22Rv1 (cell line): ENCODE data around the gene MIER3.

Experiments used
- CTCF ChIP-seq: fragments of 450-650 bp; IDR thresholded peaks from 2 replicates; pipeline ENCODE4 v1.5.1; 2017; ENCODE audit warnings: mild to moderate bottlenecking
- ZFX ChIP-seq: fragments of 450-650 bp; IDR thresholded peaks from 2 replicates; pipeline ENCODE4 v1.6.1; 2017; ENCODE audit warnings: antibody characterized with exemption, borderline replicate concordance

- no peak for TF ChIP-seq CTCF
- TF ChIP-seq ZFX = no peak
These were observed 43.7 kb upstream of the MIER3 start for GRCh38 chr5:56995596-56995995.
